Activated T-helper 1 cell treated with anti-CD3 and anti-CD28 coated beads, Interleukin-12 subunit alpha, Interleukin-12 subunit beta, Interleukin-2, Interleukin-4 antibody, amounts not matched to agents 30 ng/mL and 10 ng/mL and 1 ng/mL, durations not matched to agents 14 hours and 24 hours and 36 hours (primary cell): ENCODE data around the gene FAM13B. TPM values are rescaled to one million over a fixed set of nuclear protein-coding genes. Genes with fewer than 3 reads are reported as not detected.
"Not testable (repeated sequence)": the region's sequence is repeated elsewhere in the genome, so short reads cannot be mapped to it uniquely, and the experiment has no call there.

ENCODE experiments used
- DNase-seq: peaks from one replicate; pipeline ENCODE4 v3.0.0; 2021; ENCODE audit warnings: low spot score
- H3K27ac Mint-ChIP-seq: one replicate; pipeline ENCODE4 v1.8.0; 2021; ENCODE audit warnings: mild to moderate bottlenecking, mixed read lengths
- H3K27me3 Mint-ChIP-seq: one replicate; pipeline ENCODE4 v1.8.0; 2022; ENCODE audit warnings: mild to moderate bottlenecking, moderate library complexity, mixed read lengths; ENCODE audit not compliant: insufficient read depth
- H3K36me3 Mint-ChIP-seq: one replicate; pipeline ENCODE4 v1.8.0; 2021; ENCODE audit warnings: low read depth, mixed read lengths
- H3K4me1 Mint-ChIP-seq: one replicate; pipeline ENCODE4 v1.8.0; 2021; ENCODE audit warnings: low read depth, mixed read lengths
- H3K4me3 Mint-ChIP-seq: one replicate; pipeline ENCODE4 v1.8.0; 2021; ENCODE audit warnings: mild to moderate bottlenecking, moderate library complexity, mixed read lengths
- H3K9me3 Mint-ChIP-seq: one replicate; pipeline ENCODE4 v1.8.0; 2021; ENCODE audit warnings: mixed read lengths
- intact Hi-C: fragments of 100-400 bp; cut with micrococcal nuclease; formaldehyde crosslinking; loops from one replicate; pipeline ENCODE4 v1.15.1; 2024
- total RNA-seq: library from RNA; stranded (reverse); gene quantifications from 2 replicates; pipeline ENCODE4 v1.2.3, GENCODE V29; 2022

Gene FAM13B
- total RNA-seq, 1 donor from 2014 or later, result 17.2 TPM

GRCh38 chr5:137995749-137996128 is 37.1 kb downstream of the FAM13B start:
- Mint-ChIP-seq H3K27ac (peak overlapping the region; percentile 29), H3K36me3 (peaks cover 35% of the 10 kb centered on the region), H3K4me1 (peaks cover 46% of the 10 kb centered on the region)

GRCh38 chr5:137995077-137995748 is 37.7 kb downstream of the FAM13B start:
- H3K4me3 Mint-ChIP-seq, result no peak overlapping the region
- DNase-seq, result no peak
- H3K36me3 Mint-ChIP-seq, result peaks cover 35% of the 10 kb centered on the region
- intact Hi-C loops, result no loop called here
- H3K9me3 Mint-ChIP-seq, result peaks cover 15% of the 10 kb centered on the region
- H3K27me3 Mint-ChIP-seq, result no peaks in the 10 kb centered on the region
- no peak overlapping the region for H3K27ac Mint-ChIP-seq
- H3K4me1 Mint-ChIP-seq, result peaks cover 46% of the 10 kb centered on the region

More at GRCh38 chr5:137995749-137996128, 37.1 kb downstream of the FAM13B start:
- Mint-ChIP-seq H3K4me3 (no peak overlapping the region), H3K9me3 (peaks cover 15% of the 10 kb centered on the region), H3K27me3 (no peaks in the 10 kb centered on the region)
- DNase-seq, result no peak
- intact Hi-C loops, result loop anchor here (2.0 kb wide), 2 partner anchors 57 to 243 kb away; no protein-coding TSS in a partner anchor

GRCh38 chr5:137994556-137994955 is 38.3 kb downstream of the FAM13B start:
- intact Hi-C loops, result no loop called here
- DNase-seq, result no peak
- H3K9me3 Mint-ChIP-seq, result peaks cover 15% of the 10 kb centered on the region
- peaks cover 46% of the 10 kb centered on the region for H3K4me1 Mint-ChIP-seq
- H3K4me3 Mint-ChIP-seq, result no peak overlapping the region
- no peaks in the 10 kb centered on the region for H3K27me3 Mint-ChIP-seq
- H3K36me3 Mint-ChIP-seq, result peaks cover 32% of the 10 kb centered on the region
- H3K27ac Mint-ChIP-seq, result no peak overlapping the region

DNA sequence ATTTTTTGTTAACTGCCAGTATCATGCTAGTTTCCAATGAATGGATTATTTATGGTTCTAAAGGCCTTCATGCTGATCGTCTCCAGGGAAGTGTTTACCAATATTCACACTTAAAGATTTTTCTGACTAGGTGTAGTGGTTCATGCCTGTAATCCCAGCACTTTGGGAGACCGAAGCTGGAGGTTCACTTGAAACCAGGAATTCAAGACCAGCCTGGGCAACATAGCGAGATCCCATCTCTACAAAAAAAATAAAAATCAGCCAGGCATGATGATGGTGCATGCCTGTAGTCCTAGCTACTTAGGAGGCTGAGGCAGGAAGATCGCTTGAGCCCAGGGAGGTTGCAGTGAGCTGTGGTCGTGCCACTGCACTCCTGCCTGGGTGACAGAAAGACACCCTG is 43.5 kb downstream of the FAM13B start:
- H3K27me3 Mint-ChIP-seq, result no peaks in the 10 kb centered on the region
- peaks cover 12% of the 10 kb centered on the region for H3K4me1 Mint-ChIP-seq
- H3K27ac Mint-ChIP-seq, result no peak overlapping the region
- peaks cover 14% of the 10 kb centered on the region for H3K36me3 Mint-ChIP-seq
- no peak overlapping the region for H3K4me3 Mint-ChIP-seq
- intact Hi-C loops, result no loop called here
- DNase-seq, result no peak
- H3K9me3 Mint-ChIP-seq, result no peaks in the 10 kb centered on the region

DNA sequence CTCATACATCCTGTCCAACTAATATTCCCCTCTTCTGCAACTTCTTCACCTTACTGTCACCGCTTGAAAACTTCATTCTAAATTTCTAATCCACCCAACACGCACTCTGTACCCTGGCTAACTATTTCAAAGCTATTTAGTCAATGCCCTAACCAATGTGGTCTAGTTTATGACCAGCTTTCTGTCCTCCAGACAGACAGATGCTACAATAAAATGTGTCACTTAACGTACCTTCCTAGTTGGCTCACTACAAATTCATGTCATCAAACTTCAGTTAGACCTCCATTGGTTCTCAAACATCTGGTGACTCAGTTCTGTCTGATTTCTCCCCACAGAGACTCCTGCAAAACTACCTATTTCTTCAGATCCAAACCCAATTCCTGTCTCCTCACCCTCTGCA is 57.7 kb downstream of the FAM13B start:
- Mint-ChIP-seq H3K4me1 (no peaks in the 10 kb centered on the region), H3K36me3 (peaks cover 40% of the 10 kb centered on the region), H3K27me3 (no peaks in the 10 kb centered on the region), H3K27ac (no peak overlapping the region), H3K4me3 (no peak overlapping the region), H3K9me3 (peaks cover 12% of the 10 kb centered on the region)
- intact Hi-C loops, result no loop called here
- DNase-seq, result no peak

DNA sequence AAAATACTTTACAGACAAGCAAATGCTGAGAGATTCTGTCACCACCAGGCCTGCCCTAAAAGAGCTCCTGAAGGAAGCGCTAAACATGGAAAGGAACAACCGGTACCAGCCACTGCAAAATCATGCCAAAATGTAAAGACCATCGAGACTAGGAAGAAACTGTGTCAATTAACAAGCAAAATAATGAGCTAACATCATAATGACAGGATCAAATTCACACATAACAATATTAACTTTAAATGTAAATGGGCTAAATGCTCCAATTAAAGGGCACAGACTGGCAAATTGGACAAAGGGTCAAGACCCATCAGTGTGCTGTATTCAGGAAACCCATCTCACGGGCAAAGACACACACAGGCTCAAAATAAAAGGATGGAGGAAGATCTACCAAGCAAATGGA is 62.5 kb downstream of the FAM13B start:
- H3K27me3 Mint-ChIP-seq, intact Hi-C loops, H3K9me3 Mint-ChIP-seq, DNase-seq, H3K27ac Mint-ChIP-seq, H3K4me1 Mint-ChIP-seq, H3K4me3 Mint-ChIP-seq: not testable (repeated sequence)
- H3K36me3 Mint-ChIP-seq, result peaks cover 20% of the 10 kb centered on the region

DNA sequence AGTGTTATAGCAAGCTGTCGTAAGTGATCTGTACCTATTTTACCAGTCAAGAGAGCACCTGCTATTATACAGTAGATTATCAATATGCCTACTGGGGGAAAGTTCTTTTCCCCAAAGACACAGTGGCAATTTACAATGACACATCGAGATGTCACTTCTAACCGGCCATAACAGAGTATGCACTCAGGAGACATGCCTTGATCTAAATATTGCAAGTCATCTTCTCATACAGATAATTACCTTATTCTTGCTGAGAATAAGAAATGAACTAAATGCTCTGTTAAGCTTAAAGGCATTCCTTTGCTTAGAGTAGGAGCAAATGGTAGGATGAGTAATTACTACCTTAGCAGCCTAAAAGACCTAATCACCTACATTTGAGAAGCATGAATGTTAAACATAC is 72.1 kb downstream of the FAM13B start:
- Mint-ChIP-seq H3K27me3 (no peaks in the 10 kb centered on the region), H3K36me3 (peaks cover 23% of the 10 kb centered on the region), H3K27ac (no peak overlapping the region), H3K9me3 (no peaks in the 10 kb centered on the region), H3K4me3 (no peak overlapping the region), H3K4me1 (no peaks in the 10 kb centered on the region)
- DNase-seq, result no peak
- intact Hi-C loops, result no loop called here

DNA sequence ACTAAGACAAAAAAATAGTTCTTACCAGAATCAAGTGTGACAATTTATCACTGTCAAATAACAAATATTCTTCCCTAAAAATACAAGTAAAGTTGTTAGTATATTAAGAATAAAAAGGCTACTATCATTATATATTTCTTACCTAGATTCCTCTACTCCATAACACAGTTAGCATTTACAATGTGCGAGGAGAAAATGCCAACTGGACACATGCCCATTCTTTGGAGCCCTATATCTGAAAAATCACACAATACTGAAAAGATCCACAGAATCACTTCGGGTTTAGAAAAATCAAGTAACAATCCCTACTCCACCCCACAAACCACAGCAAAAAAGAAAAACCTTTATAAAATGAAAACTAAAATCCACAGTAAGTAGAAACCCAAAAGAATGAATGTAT is 72.7 kb downstream of the FAM13B start:
- H3K27ac Mint-ChIP-seq, result no peak overlapping the region
- intact Hi-C loops, result no loop called here
- no peaks in the 10 kb centered on the region for H3K4me1 Mint-ChIP-seq
- no peaks in the 10 kb centered on the region for H3K27me3 Mint-ChIP-seq
- no peak for DNase-seq
- H3K9me3 Mint-ChIP-seq, result no peaks in the 10 kb centered on the region
- peaks cover 20% of the 10 kb centered on the region for H3K36me3 Mint-ChIP-seq
- H3K4me3 Mint-ChIP-seq, result no peak overlapping the region

GRCh38 chr5:137959488-137959887 is 73.4 kb downstream of the FAM13B start:
- DNase-seq, result no peak
- intact Hi-C loops, result no loop called here
- no peak overlapping the region for H3K4me3 Mint-ChIP-seq
- no peaks in the 10 kb centered on the region for H3K27me3 Mint-ChIP-seq
- H3K36me3 Mint-ChIP-seq, result peaks cover 20% of the 10 kb centered on the region
- H3K4me1 Mint-ChIP-seq, result no peaks in the 10 kb centered on the region
- H3K9me3 Mint-ChIP-seq, result no peaks in the 10 kb centered on the region
- no peak overlapping the region for H3K27ac Mint-ChIP-seq

DNA sequence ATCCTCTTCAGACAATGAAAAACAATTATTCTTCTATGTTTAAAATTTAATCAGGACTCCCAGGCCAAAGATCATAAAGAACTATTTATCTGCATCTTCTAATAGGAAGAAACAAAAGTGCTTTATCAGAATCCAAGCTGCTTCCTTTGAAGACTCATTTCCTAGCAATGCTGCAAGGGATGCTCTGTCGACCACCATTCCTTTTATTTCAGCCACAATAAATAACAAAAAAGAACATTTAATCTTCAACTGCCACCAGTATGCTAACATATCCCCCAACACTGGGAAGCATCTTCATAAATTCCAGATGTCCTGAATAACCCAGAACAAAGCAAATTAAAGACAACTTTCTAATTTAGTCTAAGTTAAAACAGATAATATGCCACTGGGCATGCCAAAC is 74.9 kb downstream of the FAM13B start:
- Mint-ChIP-seq H3K27ac (no peak overlapping the region), H3K4me3 (no peak overlapping the region), H3K27me3 (no peaks in the 10 kb centered on the region), H3K9me3 (no peaks in the 10 kb centered on the region), H3K4me1 (no peaks in the 10 kb centered on the region), H3K36me3 (peaks cover 24% of the 10 kb centered on the region)
- intact Hi-C loops, result no loop called here
- no peak for DNase-seq

- Mint-ChIP-seq H3K4me3 (no peak overlapping the region), H3K9me3 (no peaks in the 10 kb centered on the region), H3K27ac (peak overlapping the region; percentile 23), H3K36me3 (peaks cover 29% of the 10 kb centered on the region), H3K4me1 (no peaks in the 10 kb centered on the region), H3K27me3 (no peaks in the 10 kb centered on the region)
- DNase-seq, result no peak
- intact Hi-C loops, result no loop called here
Observed at GRCh38 chr5:137954131-137954879, 78.6 kb downstream of the FAM13B start.

- Mint-ChIP-seq H3K4me1 (no peaks in the 10 kb centered on the region), H3K4me3 (no peak overlapping the region), H3K27ac (no peak overlapping the region), H3K36me3 (peaks cover 52% of the 10 kb centered on the region), H3K27me3 (no peaks in the 10 kb centered on the region), H3K9me3 (no peaks in the 10 kb centered on the region)
- intact Hi-C loops, result no loop called here
- no peak for DNase-seq
Observed at GRCh38 chr5:137945825-137946224, 87.1 kb downstream of the FAM13B start.

DNA sequence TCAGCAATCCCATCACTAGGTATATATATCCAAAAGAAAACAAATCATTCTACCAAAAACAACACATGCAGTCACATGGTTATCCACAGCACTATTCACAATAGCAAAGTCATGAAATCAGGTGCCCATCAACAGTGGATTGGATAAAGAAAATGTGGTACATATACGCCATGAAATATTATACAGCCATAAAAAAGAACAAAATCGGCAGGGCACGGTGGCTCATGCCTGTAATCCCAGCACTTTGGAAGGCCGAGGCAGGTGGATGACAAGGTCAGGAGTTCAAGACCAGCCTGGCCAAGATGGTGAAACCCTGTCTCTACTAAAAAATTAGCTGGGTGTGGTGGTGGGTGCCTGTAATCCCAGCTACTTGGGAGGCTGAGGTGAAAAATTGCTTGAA is 88.6 kb downstream of the FAM13B start:
- H3K27ac Mint-ChIP-seq, H3K27me3 Mint-ChIP-seq, intact Hi-C loops, H3K4me3 Mint-ChIP-seq, DNase-seq, H3K9me3 Mint-ChIP-seq, H3K4me1 Mint-ChIP-seq: not testable (repeated sequence)
- H3K36me3 Mint-ChIP-seq, result peaks cover 57% of the 10 kb centered on the region
